Activated naive CD4-positive, alpha-beta T cell treated with anti-CD3 and anti-CD28 coated beads, Interleukin-2, amount 50 U/mL, for 72 hours (primary cell): ENCODE data around the gene DCAF8L2. TPM values are rescaled to one million over a fixed set of nuclear protein-coding genes. Genes with fewer than 3 reads are reported as not detected.
"Not testable (repeated sequence)": the region's sequence is repeated elsewhere in the genome, so short reads cannot be mapped to it uniquely, and the experiment has no call there.

ENCODE experiments used
- ATAC-seq, 2 donors: fragments of 150-1000 bp; cut with Tn5 transposase; 2 replicates each; pipeline ENCODE4 v1.10.0; 2021; ENCODE audit warnings: mild to moderate bottlenecking in 2 of 2, moderate library complexity in 2 of 2
- DNase-seq, 2 donors: peaks; one replicate each; pipeline ENCODE4 v3.0.0; 2021 to 2022; ENCODE audit warnings: low spot score in 2 of 2
- H3K27ac Mint-ChIP-seq, 2 donors: one replicate each; pipeline ENCODE4 v1.8.0; 2022; ENCODE audit warnings: mild to moderate bottlenecking in 2 of 2, mixed read lengths in 2 of 2
- H3K36me3 Mint-ChIP-seq, 2 donors: one replicate each; pipeline ENCODE4 v1.8.0; 2022; ENCODE audit warnings: mixed read lengths in 2 of 2
- H3K9me3 Mint-ChIP-seq, 2 donors: one replicate each; pipeline ENCODE4 v1.8.0; 2022; ENCODE audit warnings: mixed read lengths in 2 of 2
- total RNA-seq, 2 donors: library from RNA; stranded (reverse); gene quantifications; one replicate each; pipeline ENCODE4 v1.2.3, GENCODE V29; 2022

DCAF8L2 gene
- total RNA-seq, 2 donors from 2014 or later = not detected

DNA sequence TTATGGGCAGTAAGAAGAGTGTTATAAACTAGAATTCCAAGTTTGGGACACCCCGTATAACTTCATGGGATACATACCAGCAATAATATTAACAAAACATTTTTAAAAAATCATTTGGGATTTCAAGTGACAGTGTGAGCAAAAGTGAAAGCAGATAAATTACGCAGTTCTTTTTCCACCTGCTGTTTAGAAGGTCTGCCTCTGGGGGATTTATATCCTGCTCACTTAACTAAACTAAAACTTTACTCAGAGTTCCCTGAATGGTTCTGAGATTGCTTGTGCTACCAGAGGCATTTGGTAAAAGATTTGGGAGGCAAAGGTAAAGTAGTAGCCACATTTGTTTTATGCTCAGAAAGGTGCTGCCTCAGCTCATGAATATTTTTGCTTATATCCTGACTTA is 160.2 kb downstream of the DCAF8L2 start:
- DNase-seq, H3K36me3 Mint-ChIP-seq, H3K27ac Mint-ChIP-seq, ATAC-seq: not testable (repeated sequence)
- peaks cover 5 to 12% of the 10 kb centered on the region in 2 donors for H3K9me3 Mint-ChIP-seq

- no peak for DNase-seq
- ATAC-seq = no peak
- H3K36me3 Mint-ChIP-seq = no peaks in the 10 kb centered on the region
- peaks cover 12 to 18% of the 10 kb centered on the region in 2 donors for H3K9me3 Mint-ChIP-seq
- no peak overlapping the region for H3K27ac Mint-ChIP-seq
Measured at GRCh38 chrX:27751976-27752375, 161.8 kb downstream of the DCAF8L2 start.

- peaks cover 0 to 4% of the 10 kb centered on the region in 2 donors for H3K9me3 Mint-ChIP-seq
- no peak overlapping the region for H3K27ac Mint-ChIP-seq
- DNase-seq = no peak
- H3K36me3 Mint-ChIP-seq = no peaks in the 10 kb centered on the region
- ATAC-seq = no peak
Measured at GRCh38 chrX:27765718-27766117, 175.6 kb downstream of the DCAF8L2 start.

DNA sequence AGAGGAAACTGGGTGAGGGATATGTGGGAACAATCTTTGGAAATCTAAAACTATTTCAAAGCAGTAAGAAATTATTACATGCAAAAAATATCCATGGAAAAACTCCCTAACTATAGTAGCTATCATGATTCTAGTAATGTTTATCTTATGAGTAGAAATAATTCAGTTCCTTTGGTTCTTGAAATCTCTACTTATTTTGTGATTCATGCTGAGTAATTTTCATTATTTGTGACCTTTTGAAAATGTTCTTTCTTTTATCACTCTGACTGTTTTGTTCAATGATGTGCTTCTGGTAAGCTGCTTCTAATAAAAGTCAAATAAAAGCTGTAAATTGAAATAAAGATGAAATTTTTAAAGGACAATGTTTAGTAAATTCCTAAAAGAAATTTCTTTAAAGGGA is 177.2 kb downstream of the DCAF8L2 start:
- no peak for ATAC-seq
- Mint-ChIP-seq H3K9me3 (peaks cover 0 to 4% of the 10 kb centered on the region in 2 donors), H3K36me3 (no peaks in the 10 kb centered on the region), H3K27ac (no peak overlapping the region)
- no peak for DNase-seq

- no peaks in the 10 kb centered on the region for H3K36me3 Mint-ChIP-seq
- H3K9me3 Mint-ChIP-seq = peaks cover 0 to 4% of the 10 kb centered on the region in 2 donors
- ATAC-seq (no peak), DNase-seq (no peak)
- no peak overlapping the region for H3K27ac Mint-ChIP-seq
Measured at GRCh38 chrX:27775984-27776383, 185.8 kb downstream of the DCAF8L2 start.

GRCh38 chrX:27796640-27797257 is 206.6 kb downstream of the DCAF8L2 start:
- no peaks in the 10 kb centered on the region for H3K36me3 Mint-ChIP-seq
- ATAC-seq = no peak

GRCh38 chrX:27797575-27797974 is 207.4 kb downstream of the DCAF8L2 start:
- DNase-seq (no peak), ATAC-seq (no peak)
- no peaks in the 10 kb centered on the region for H3K36me3 Mint-ChIP-seq
- no peak overlapping the region for H3K27ac Mint-ChIP-seq
- peaks cover 0 to 4% of the 10 kb centered on the region in 2 donors for H3K9me3 Mint-ChIP-seq

More at GRCh38 chrX:27796640-27797257, 206.6 kb downstream of the DCAF8L2 start:
- Mint-ChIP-seq H3K27ac (no peak overlapping the region), H3K9me3 (no peaks in the 10 kb centered on the region)
- DNase-seq = no peak

Other genes with a start within 250 kb of the DCAF8L2 start
- not detected for gene PPP4R3C, start 127.0 kb upstream of the DCAF8L2 start, total RNA-seq
- not detected for gene MAGEB10, start 217.6 kb downstream of the DCAF8L2 start, total RNA-seq